ENCODE results near the gene ARFRP1.

ARFRP1 gene

DNA sequence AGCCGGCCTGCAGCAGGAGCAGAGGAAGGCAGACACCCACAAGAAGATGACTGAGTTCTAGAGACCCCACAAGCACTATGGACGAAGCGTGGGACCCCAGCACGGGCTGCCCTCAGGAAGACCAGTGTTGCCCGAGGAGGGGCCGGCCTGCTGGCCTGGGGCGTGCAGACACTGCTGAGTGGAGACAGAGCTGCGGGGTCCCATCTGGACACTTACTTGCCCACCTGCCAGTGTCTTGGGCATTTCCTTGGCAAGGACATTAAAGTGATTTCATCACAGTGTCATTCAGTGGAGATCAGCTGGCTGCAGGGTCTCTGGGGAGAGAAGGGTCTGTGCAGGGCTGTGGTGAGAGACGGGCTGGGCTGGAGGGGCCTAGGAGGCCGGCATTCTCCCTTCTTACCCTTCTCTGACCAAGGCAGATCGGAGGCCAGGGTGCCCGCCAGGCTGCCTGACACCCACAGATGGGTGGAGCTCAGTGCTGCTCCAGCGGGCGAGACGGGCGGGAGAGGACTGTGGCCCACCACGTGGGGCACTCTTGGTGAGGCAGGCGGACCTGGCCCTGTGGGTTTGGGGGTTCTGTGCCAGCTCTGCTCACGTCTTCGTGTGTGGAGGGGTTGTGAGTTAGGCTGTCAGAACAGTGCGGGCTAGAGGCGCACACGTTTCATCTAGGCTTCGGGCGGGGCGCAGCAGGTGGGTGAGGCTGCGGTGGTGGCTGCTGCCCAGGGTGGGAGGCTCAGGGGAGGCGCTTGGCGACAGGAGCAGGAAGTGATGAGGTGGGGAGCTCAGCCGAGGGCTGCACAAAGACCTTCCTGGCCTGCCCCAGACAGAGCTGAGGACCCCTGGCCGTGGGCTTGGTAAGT is 28.3 kb upstream of the ARFRP1 start, which contains the start of gene LIME1:
TSS of gene LIME1 (plus strand) at position 806 of the 860 bp plus-strand sequence. CDS start 886 bp downstream, outside the sequence.
- in situ Hi-C loops (cut with HindIII; ENCODE audit: low sequenced_read_pairs): no loop called here
- TF ChIP-seq, protein P1, sequence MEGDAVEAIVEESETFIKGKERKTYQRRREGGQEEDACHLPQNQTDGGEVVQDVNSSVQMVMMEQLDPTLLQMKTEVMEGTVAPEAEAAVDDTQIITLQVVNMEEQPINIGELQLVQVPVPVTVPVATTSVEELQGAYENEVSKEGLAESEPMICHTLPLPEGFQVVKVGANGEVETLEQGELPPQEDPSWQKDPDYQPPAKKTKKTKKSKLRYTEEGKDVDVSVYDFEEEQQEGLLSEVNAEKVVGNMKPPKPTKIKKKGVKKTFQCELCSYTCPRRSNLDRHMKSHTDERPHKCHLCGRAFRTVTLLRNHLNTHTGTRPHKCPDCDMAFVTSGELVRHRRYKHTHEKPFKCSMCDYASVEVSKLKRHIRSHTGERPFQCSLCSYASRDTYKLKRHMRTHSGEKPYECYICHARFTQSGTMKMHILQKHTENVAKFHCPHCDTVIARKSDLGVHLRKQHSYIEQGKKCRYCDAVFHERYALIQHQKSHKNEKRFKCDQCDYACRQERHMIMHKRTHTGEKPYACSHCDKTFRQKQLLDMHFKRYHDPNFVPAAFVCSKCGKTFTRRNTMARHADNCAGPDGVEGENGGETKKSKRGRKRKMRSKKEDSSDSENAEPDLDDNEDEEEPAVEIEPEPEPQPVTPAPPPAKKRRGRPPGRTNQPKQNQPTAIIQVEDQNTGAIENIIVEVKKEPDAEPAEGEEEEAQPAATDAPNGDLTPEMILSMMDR (IDR thresholded peaks at IDR 0.05; ENCODE audit: low read depth, low read length): no peak
- no peak for DNase-seq (ENCODE audit: low read depth, low spot score)
- no peak within 1 kb of the TSS for H3K4me3 ChIP-seq (ENCODE audit: low read depth, low read length)

DNA sequence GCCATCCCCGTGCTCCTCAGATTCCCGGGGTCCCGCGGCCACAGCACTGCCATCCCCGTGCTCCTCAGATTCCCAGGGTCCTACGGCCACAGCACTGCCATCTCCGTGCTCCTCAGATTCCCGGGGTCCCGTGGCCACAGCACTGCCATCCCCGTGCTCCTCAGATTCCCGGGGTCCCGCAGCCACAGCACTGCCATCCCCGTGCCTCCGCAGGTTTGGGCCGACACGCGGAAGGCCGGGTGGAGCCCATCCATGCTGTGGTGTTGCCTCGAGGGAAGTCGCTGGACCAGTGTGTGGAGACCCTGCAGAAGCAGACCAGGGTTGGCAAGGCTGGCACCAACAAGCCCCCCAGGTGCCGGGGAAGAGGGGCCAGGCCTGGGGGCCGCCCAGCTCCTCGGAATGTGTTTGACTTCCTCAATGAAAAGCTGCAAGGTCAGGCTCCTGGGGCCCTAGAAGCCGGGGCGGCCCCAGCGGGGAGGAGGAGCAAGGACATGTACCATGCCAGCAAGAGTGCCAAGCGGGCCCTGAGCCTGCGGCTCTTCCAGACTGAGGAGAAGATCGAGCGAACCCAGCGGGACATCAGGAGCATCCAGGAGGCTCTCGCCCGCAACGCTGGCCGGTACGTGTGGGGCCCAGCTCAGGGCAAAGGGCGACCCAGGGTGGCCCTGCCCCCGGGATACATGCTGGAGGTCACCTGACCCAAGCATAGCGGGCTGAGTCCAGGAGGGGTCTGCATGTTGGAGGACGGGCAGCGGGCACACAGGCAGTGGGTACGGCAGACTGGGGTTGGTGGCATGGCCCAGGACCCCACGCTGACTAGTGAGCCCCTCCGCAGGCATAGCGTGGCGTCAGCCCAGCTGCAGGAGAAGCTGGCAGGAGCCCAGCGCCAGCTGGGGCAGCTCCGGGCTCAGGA is 27.4 kb upstream of the ARFRP1 start:
- in situ Hi-C loops (cut with HindIII; ENCODE audit: low sequenced_read_pairs): no loop called here
- no peak for DNase-seq (ENCODE audit: low read depth, low spot score)
- TF ChIP-seq, protein P1 (IDR thresholded peaks at IDR 0.05; ENCODE audit: low read depth, low read length): no peak
- no peak overlapping the region for H3K4me3 ChIP-seq (ENCODE audit: low read depth, low read length)

DNA sequence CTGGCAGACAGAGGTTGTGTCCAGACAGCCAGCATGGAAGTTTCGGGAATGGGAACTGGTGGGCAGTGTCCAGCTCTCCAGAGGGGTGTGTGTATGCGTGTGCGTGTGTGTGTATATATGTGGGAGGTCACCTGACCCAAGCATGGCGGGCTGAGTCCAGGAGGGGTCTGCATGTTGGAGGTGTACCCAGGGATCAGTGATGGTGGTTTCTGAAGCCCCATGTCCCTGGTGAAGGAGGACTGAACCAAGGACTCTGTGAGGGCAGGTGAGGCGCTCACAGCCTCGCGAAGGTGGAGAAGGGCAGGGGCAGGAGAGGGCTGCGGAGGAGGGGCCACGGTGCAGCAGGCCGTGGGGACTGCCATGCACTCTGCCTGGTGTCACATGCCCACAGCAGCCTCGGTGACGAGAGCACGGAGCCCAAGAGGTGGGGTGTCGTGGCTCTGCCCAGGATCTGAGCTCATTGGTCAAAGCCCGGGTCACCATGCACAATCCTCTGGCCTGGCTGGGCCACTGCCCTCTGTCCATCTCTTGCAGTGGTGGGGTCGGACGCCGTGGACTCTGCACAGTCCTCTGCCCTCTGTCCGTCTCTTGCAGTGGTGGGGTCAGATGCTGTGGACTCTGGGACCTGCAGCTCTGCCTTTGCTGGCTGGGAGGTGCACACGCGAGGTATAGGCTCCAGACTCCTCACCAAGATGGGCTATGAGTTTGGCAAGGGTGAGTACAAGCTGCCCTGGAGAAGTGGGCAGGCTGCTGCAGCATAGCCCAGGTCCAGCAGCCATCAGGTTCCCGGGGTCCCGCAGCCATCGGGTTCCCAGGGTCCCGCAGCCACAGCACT is 26.6 kb upstream of the ARFRP1 start:
- DNase-seq (ENCODE audit: low read depth, low spot score): no peak
- TF ChIP-seq, protein P1 (IDR thresholded peaks at IDR 0.05; ENCODE audit: low read depth, low read length): no peak
- no peak overlapping the region for H3K4me3 ChIP-seq (ENCODE audit: low read depth, low read length)
- in situ Hi-C loops (cut with HindIII; ENCODE audit: low sequenced_read_pairs): no loop called here

DNA sequence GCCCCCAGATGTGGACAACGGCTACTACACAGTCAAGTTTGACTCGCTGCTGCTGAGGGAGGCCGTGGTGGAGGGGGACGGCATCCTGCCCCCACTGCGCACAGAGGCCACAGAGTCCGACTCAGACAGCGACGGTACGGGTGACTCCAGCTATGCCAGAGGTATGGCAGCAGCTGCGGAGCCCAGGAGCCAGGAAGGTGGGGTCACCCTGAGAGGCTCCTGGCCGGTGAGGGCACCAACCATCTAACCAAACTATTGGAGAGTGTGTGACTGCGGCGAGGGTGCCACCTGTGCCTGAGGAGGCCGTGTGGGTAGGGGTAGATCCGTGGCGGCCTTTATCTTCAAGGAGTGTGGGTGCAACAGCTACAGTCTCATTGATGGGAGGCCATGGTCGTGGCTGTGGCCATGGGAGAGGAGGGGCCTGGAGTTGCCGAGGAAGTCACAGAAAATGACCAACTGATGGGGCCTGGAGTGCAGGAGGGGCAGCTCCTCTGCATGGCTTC is 25.9 kb upstream of the ARFRP1 start:
- no peak overlapping the region for H3K4me3 ChIP-seq (ENCODE audit: low read depth, low read length)
- DNase-seq (ENCODE audit: low read depth, low spot score): no peak
- in situ Hi-C loops (cut with HindIII; ENCODE audit: low sequenced_read_pairs): no loop called here
- TF ChIP-seq, protein P1 (IDR thresholded peaks at IDR 0.05; ENCODE audit: low read depth, low read length): no peak

DNA sequence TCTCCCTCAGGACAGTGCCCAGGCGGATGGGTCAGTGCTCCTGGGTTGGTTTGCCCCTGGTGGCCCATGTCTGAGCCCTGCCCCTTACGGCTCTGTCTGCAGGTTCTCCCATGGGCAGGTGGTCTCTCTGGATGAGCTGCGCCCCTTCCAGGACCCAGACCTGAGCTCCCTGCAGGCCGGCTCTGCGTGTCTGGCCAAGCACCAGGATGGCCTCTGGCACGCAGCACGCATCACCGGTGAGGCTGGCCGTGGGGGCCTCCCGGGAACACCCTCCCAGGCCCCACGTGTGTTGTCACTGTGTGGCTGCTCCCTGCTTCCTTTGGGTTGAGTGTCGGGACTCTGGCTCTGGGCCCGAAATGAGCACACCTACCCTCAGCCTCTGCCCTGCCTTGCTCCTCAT is 25.3 kb upstream of the ARFRP1 start:
- TF ChIP-seq, protein P1 (IDR thresholded peaks at IDR 0.05; ENCODE audit: low read depth, low read length): no peak
- no peak overlapping the region for H3K4me3 ChIP-seq (ENCODE audit: low read depth, low read length)
- DNase-seq (ENCODE audit: low read depth, low spot score): no peak
- in situ Hi-C loops (cut with HindIII; ENCODE audit: low sequenced_read_pairs): no loop called here

Measured in astrocyte of the spinal cord (primary cell).